ENCODE results near the gene GATB.

- TF ChIP-seq CTCF (IDR thresholded peaks at IDR 0.05), result no peak
- TF ChIP-seq POLR2A (IDR thresholded peaks at IDR 0.05), result no peak
Observed at GRCh38 chr4:151807220-151807619, 46.4 kb upstream of the GATB start.

Measured in heart left ventricle (tissue), 13 donors.